Body of pancreas (tissue), 4 donors: Measurements from ENCODE around the gene ZNF195. TPM values are rescaled to one million over a fixed set of nuclear protein-coding genes. Genes with fewer than 3 reads are reported as not detected.

Experiments used
- ATAC-seq: fragments of 150-250 bp; one replicate; pipeline ENCODE4 v1.9.1; 2016
- DNase-seq, 4 donors: peaks; one replicate each; pipeline ENCODE4 v3.0.0-alpha.2; 2019
- H3K27ac ChIP-seq, 4 donors: fragments of 200-600 bp; sonication (generic); 1 replicate in 3 of 4; 2 replicates in 1 of 4; pipeline versions ENCODE4 v1.5.1 to v1.6.1; 2016 to 2019; ENCODE audit warnings: mild to moderate bottlenecking in 1 of 4, mixed read lengths in 1 of 4, moderate library complexity in 1 of 4
- H3K27me3 ChIP-seq, 2 donors: fragments of 200-600 bp; sonication (generic); one replicate each; pipeline ENCODE4 v1.6.0; 2016; ENCODE audit warnings: mild to moderate bottlenecking in 1 of 2
- H3K36me3 ChIP-seq, 2 donors: fragments of 200-600 bp; sonication (generic); replicated peaks in 1 of 2; 2 replicates each; pipeline ENCODE4 v1.5.1; 2016; ENCODE audit warnings: low read depth in 2 of 2; ENCODE audit not compliant: insufficient read depth in 1 of 2
- H3K4me1 ChIP-seq: fragments of 200-600 bp; sonication (generic); one replicate; pipeline ENCODE4 v1.6.0; 2016
- H3K4me3 ChIP-seq, 2 donors: fragments of 200-600 bp; sonication (generic); 1 replicate in 1 of 2; 2 replicates in 1 of 2; pipeline ENCODE4 v1.5.1; 2016 to 2019
- H3K9me3 ChIP-seq, 3 donors: fragments of 200-600 bp; sonication (generic); 1 replicate in 2 of 3; 2 replicates in 1 of 3; pipeline ENCODE4 v1.5.1; 2016
- CTCF ChIP-seq, 7 experiments: fragments of 450-650 bp in 4 of 7; fragments of 200-600 bp in 3 of 7; sonication (generic) in 3 of 7; IDR thresholded peaks; one replicate each; pipeline ENCODE4 v1.5.1; 2016 to 2019; ENCODE audit warnings: antibody characterized with exemption in 7 of 7
- POLR2A ChIP-seq, 3 donors: fragments of 450-650 bp; IDR thresholded peaks; one replicate each; pipeline ENCODE4 v1.6.1; 2016; ENCODE audit warnings: antibody characterized with exemption in 3 of 3, mild to moderate bottlenecking in 2 of 3
- WGBS, 2 donors: methylation state at CpG; one replicate each; pipeline ENCODE4 v1.1.5; 2017; 5-methylcytosine and 5-hydroxymethylcytosine counted together
- intact Hi-C: fragments of 100-400 bp; cut with DNase I; formaldehyde crosslinking; loops from one replicate; pipeline ENCODE4 v1.15.1; 2023
- total RNA-seq, 2 donors: library from RNA; depleted of rRNA; stranded (reverse); fragments of >200 nt; gene quantifications; one replicate each; pipeline ENCODE4 v1.1.0, GENCODE V29; 2016

ZNF195 gene
- total RNA-seq, 2 donors from 2014 or later, result 14.5 to 23.9 TPM

- 96 to 99% methylated on average over 5 of the region's 5 CpGs for WGBS, 2 donors
- no peak for ATAC-seq
- H3K4me1 ChIP-seq, result no peaks in the 10 kb centered on the region
- no peak overlapping the region for H3K27ac ChIP-seq
- H3K9me3 ChIP-seq, result peaks cover 0 to 36% (median 5%) of the 10 kb centered on the region in 3 donors
- no peaks in the 10 kb centered on the region for H3K27me3 ChIP-seq
- peaks cover 22 to 37% of the 10 kb centered on the region in 2 donors for H3K36me3 ChIP-seq
- intact Hi-C loops, result loop anchor here (10.0 kb wide), 1 partner anchor 46 kb away; no protein-coding TSS in a partner anchor
- no peak for DNase-seq
- no peak for TF ChIP-seq POLR2A (IDR thresholded peaks at IDR 0.05)
- TF ChIP-seq CTCF (IDR thresholded peaks at IDR 0.05), result no peak
- no peak overlapping the region for H3K4me3 ChIP-seq
These were observed 19.7 kb downstream of the ZNF195 start for GRCh38 chr11:3359092-3359824.

- Histone ChIP-seq H3K27ac (no peak overlapping the region), H3K9me3 (peaks cover 0 to 36% (median 5%) of the 10 kb centered on the region in 3 donors), H3K36me3 (peaks cover 22 to 32% of the 10 kb centered on the region in 2 donors), H3K4me3 (no peak overlapping the region), H3K4me1 (no peaks in the 10 kb centered on the region), H3K27me3 (no peaks in the 10 kb centered on the region)
- no peak for DNase-seq
- TF ChIP-seq POLR2A (IDR thresholded peaks at IDR 0.05), result no peak
- no peak for TF ChIP-seq CTCF (IDR thresholded peaks at IDR 0.05)
- whole genome bisulfite sequencing, 2 donors, result 87 to 88% methylated on average over 11 of the region's 11 CpGs
- intact Hi-C loops, result loop anchor here (10.0 kb wide), 1 partner anchor 47 kb away; no protein-coding TSS in a partner anchor
- ATAC-seq, result no peak
These were observed 20.8 kb downstream of the ZNF195 start for GRCh38 chr11:3357994-3358676.

GRCh38 chr11:3357302-3357701, 21.6 kb downstream of the ZNF195 start:
- no peak for TF ChIP-seq POLR2A (IDR thresholded peaks at IDR 0.05)
- no peak for TF ChIP-seq CTCF (IDR thresholded peaks at IDR 0.05)
- Histone ChIP-seq H3K27ac (no peak overlapping the region), H3K27me3 (no peaks in the 10 kb centered on the region), H3K36me3 (peaks cover 22 to 28% of the 10 kb centered on the region in 2 donors), H3K9me3 (peaks cover 0 to 36% (median 5%) of the 10 kb centered on the region in 3 donors), H3K4me3 (no peak overlapping the region), H3K4me1 (no peaks in the 10 kb centered on the region)
- intact Hi-C loops, result loop anchor here (10.0 kb wide), 1 partner anchor 47 kb away; no protein-coding TSS in a partner anchor
- WGBS, 2 donors, result 93 to 96% methylated on average over 11 of the region's 11 CpGs
- ATAC-seq (no peak), DNase-seq (no peak)

- Histone ChIP-seq H3K4me1 (no peaks in the 10 kb centered on the region), H3K9me3 (peaks cover 0 to 35% (median 5%) of the 10 kb centered on the region in 3 donors), H3K4me3 (no peak overlapping the region), H3K27ac (no peak overlapping the region), H3K36me3 (peaks cover 22 to 25% of the 10 kb centered on the region in 2 donors), H3K27me3 (no peaks in the 10 kb centered on the region)
- WGBS, 2 donors, result 96 to 98% methylated on average over 10 of the region's 10 CpGs
- no peak for TF ChIP-seq CTCF (IDR thresholded peaks at IDR 0.05)
- TF ChIP-seq POLR2A (IDR thresholded peaks at IDR 0.05), result no peak
- ATAC-seq (no peak), DNase-seq (no peak)
- intact Hi-C loops, result loop anchor here (10.0 kb wide), 1 partner anchor 48 kb away; no protein-coding TSS in a partner anchor
These were observed 22.1 kb downstream of the ZNF195 start for GRCh38 chr11:3356858-3357257.
